COLO668 (cell line): ENCODE results near the gene DUSP12.
"Not testable (repeated sequence)": the region's sequence is repeated elsewhere in the genome, so short reads cannot be mapped to it uniquely, and the experiment has no call there.

ENCODE experiments used
- DNase-seq: peaks from one replicate; lab custom pipeline; 2025; ENCODE audit not compliant: unreplicated experiment; lab: John Stamatoyannopoulos, UW

The DUSP12 gene

DNA sequence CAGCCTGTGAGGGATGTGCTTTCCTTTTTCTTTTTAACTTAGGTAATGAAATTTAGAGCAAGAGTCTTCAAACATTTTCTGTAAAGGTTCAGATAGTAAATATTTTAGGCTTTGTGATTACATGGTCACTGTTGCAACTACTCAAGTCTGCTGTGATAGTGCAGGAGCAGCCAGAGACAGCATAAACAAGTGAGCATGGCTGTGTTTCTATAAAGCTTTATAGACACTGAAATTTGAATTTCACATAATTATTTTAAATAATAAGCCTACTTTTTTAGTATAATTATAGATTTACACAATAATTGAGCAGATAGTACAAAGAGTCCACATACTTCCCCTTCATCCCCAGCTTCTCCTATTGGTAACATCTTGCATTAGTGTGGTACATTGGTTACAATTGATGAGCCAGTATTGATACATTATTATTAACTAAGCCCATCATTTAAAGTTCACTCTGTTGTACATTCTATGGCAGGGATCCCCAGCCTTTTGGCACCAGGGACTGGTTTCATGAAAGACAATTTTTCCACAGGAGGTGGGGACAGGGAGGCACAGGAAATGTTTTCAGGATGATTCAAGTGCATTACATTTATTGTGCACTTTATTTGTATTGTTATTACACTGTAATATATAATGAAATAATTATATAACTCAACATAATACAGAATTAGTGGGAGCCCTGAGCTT, 19.5 kb downstream of the DUSP12 start:
- DNase-seq, result no peak

DNA sequence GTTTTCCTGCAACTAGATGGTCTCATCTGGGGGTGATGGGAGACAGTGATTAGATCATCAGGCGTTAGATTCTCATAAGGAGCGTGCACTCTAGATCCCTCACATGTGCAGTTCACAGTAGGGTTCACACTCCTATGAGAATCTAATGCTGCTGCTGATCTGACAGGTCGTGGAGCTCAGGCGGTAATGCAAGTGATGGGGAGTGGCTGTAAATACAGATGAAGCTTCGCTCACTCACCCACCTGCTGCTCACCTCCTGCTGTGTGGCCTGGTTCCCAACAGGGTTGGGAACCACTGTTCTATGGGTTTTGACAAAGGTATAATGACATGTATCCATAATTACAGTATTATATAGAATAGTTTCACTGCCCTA, 20.1 kb downstream of the DUSP12 start:
- DNase-seq, result not testable (repeated sequence)

DNA sequence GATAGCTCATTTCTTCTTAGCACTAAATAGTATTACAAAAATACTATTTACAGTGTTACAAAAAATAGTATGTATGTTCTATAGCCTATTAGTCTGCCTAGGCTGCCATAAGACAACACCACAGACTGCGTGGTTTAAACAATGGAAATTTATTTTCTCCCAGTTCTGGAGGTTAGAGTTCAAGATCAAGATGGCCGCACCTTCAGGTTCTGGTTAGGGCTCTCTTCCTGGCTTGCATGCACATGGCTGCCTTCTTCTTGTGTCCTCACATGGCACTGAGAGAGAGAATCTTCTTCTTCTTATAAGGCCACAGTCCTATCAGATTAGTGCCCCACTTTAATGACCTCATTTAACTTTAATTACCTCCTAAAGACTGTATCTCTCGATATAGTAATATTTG, 20.7 kb downstream of the DUSP12 start:
- DNase-seq, result no peak

DNA sequence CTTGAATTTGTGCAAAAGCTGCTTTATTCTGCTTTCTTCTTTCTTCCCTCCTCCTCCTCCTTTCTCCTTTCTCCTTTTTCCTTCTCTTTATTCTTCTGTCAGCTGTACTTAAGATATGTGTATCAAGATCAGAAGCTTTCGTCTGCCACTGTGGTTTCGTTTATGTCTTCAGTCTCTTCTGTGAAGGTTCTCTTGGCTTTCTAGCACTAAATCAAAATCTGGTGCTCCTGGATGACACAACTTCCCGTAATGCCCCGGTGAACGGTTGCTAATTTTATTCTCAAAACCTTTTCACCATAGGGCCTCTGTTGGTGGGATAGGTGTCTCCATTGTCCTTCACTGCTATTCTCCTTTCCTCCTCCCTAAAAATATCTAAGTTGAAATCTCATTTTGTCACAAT, 21.6 kb downstream of the DUSP12 start:
- DNase-seq, result no peak

DNA sequence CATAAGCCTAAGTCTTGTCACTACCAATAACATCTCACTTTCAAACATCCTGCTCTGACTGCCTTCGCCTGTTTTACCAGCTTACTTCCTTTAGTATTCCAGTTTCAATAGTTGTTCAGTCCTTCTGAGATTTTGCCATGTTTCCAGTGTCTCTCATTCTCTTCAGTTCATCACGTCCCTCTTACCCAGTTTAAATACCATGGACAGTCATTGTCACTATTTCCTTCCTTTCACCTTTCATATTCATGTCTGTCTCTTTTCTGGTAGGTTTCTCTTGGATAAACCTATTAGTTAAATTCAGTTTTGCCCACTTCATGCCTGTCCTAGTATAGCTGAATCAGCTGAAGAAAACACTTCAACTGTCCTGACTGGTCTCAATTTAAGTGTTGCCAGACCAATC, 22.4 kb downstream of the DUSP12 start:
- DNase-seq, result no peak

DNA sequence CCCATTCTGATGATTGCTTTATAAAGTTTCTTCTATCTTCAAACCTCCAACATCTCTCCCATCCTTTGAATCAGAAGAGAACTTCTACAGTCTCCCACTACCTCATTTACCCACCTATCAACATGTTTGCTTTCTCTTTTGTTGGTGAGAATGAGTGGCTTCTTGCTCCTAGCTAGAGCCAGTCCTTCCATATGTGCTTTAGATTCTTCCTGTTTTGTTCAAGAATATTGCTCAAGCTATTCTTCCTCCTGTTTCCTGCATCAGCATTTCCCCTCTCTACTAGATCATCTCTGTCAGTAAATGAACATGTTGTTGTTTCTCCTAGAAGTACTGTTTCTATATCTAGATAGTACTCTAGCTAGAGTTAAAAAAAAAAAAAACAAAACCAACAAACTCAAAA, 22.8 kb downstream of the DUSP12 start:
- DNase-seq, result no peak

DNA sequence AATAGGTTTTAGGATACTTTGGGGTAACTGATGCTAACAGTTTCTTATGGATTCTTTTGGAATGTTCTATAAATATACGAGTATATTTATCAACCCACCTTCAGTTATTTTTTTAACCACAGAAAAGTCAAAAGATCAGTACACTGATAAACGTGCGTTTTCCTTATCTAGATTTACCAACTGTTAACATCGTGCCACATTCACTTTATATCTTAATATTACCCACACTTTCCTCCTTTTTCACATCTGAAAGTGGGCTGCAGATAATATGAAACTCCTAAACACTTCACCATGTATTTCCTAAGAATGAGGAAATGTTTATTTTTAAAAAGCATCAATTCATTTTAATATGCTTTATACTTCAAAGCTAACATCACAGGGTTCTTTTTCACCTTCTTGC, 24.2 kb downstream of the DUSP12 start:
- DNase-seq, result no peak

DNA sequence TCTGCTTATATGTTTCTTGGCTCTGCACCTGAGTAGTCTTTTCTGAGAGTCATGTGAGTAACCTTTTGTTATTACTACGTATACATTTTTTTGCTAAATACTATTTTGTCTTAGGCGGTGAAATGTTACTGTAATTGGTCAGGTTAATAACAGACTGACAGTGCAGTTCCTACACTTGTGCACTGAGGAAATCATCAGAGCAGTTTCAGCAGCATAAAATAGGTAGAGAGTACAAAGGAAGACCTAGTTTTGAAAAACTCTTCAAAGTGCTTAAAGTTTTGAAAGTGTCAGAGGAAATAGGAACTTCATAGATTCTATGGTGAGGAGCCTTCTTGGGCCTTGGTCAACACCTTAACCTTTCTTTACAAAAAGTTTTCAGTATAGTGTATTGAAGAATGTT, 27.7 kb downstream of the DUSP12 start:
- no peak for DNase-seq

DNA sequence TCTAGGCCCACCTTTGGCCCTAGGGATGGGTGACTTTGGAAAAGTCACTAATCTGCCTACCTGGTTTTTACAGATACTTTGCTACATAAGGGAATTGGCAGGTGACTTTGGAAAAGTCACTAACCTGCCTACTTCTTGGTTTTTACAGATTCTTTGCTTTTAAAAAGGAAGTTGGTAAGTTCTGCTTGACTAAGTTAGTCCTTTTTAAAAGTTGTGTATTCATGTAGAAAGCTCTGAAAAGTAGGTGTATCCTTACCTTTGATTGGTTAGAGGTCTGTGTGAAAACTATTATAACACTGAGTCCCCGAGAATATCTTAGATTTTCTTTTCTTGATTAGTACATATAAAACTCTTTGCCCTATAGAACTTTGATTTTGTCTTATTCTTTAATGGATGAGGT, 28.9 kb downstream of the DUSP12 start:
- DNase-seq, result no peak

DNA sequence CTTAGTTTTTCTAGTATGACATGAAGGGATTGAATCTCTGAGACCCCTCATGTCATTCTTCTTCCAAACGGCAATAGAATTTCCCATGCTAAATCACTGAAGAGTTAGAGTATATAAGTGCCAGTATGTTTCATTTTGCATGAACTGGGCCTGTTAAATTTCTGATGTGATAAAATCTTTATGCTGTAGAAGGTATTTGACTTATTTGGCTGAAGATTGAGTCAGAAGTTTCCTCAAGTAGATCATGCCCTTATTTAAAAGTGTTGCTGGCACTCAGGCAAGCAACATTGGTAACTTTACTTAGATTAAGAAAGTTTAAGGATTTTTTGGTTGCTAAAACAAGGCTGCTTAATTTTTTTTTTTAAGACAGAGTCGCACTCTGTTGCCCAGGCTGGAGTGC, 29.8 kb downstream of the DUSP12 start:
- no peak for DNase-seq

DNA sequence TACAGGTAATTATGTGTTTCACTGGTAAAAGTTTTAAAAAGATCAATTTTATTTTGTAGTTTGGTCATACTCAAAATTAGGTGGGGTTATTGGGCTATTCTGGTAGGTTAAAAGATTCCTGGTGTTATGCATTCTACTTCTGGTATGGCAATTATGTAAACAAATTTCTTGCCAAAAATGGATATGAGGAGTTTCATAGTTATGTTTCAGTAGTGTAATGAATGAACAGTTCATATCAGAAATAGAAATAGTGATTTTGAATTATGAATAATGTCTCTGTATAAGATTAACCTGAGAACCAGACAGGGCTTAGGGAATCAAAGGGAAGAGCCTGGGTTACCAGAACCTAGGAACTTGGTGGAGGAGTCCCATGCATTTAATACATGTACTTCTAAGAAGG, 32.4 kb downstream of the DUSP12 start:
- no peak for DNase-seq

DNA sequence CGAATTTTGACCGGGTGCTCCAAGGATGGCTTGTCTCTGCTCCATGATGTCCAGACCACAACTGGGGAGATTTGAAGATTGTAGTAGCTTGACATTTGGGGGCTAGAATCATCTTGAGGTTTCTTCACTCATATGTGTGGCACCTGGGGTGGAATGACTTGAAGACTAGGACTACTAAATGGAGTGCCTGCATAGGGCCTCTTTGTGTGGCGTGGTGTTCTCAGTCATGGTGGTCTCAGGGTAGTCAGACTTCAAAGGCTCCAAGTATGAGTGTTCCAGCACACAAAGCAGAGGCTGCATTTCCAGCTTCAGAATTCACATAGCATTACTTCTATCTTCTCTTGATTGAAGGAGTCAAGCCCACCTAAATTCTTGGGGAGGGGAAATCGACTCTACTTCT, 33.3 kb downstream of the DUSP12 start:
- no peak for DNase-seq

DNA sequence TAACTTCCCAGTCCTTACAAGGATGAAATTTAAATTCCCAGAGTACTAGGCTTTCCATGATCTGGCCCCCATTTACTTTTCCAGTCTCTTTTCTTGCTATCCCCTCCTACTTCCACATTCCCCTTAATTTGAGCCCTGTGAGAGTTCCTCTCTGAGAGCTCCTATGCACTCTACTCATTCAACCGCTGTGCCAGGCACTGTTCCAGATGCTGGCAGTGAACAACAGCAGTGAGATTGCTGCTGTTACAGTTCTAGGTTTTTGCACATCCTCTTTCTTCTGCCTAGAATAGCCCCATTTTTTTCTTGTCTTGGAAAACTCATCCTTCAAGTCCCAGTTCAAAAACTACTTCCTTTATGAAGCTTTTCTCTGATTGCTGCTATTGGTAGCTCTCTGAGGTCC, 35.4 kb downstream of the DUSP12 start:
- no peak for DNase-seq

DNA sequence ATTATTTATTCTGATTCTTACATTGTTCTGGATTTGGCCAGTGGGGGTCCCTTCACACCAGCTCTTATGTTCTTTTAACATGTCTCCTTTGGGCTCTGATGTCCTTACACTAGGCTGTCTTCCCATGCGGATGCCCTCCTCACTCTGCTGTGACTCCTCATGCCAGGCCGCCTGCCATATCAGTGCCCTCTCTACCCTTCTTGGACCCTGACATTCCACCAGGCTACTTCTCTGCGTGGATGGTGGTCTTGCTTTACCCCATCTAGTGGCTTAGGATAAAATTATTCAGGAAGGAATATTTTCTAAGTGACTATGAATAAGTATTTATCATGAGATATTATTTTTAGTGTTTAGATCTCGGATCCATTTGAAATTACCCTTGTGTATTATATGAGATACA, 37.8 kb downstream of the DUSP12 start:
- DNase-seq, result no peak

DNA sequence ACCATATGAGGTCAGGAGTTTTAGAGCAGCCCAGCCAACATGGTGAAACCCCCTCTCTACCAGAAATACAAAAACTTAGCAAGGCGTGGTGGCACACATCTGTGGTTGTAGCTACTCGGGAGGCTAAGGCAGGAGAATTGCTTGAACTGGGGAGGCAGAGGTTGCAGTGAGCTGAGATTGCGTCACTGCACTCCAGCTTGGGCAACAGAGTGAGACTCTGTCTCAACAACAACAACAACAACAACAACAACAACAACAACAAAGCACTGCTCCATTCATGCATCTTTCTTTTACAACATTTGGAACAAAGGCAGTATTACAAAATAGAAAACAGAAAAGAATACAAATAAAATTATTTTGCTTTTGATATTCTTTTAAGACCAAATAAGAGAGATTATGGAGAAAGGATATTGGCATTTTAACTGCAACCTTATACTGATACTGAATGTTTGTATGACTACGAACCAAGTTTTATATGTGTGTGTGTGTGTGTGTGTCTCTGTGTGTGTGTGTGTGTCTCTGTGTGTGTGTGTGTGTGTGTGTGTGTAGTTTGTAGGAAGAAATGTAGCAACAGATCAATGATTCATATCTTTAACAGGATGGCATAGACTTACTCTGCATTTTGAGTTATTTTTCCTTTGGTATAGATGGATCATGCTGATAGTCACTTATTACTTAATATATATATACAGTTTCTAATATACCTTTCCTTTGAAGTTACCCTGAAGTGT, 41.2 kb downstream of the DUSP12 start:
- DNase-seq, result no peak

DNA sequence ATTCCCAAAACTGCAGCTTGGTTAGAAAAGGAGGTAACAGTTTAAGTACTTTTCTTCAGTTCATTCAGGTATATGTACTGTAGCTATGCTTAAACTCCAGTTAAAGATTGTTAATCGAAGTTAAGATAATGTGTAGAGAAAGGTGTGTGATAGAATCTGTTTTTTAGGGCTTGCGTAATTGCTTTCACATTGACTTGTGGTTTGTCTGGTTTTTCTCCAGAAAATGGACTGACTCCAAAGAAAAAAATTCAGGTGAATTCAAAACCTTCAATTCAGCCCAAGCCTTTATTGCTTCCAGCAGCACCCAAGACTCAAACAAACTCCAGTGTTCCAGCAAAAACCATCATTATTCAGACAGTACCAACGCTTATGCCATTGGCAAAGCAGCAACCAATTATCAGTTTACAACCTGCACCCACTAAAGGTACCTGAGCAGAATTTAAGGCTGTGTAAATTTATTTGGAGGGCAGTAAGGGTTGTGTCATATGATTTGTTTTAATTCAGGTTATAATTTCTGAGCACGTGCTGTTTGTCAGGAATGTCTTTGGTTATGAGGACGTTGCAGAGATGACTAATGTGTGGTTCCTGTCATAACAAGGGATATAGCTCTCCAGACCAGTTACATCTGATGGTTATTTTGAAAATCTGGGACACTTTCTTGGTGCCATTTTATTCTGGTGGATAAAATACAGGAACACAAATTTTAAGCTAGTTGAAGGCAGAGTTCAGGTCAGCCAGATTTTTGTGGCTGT, 42.5 kb downstream of the DUSP12 start:
- DNase-seq, result no peak

DNA sequence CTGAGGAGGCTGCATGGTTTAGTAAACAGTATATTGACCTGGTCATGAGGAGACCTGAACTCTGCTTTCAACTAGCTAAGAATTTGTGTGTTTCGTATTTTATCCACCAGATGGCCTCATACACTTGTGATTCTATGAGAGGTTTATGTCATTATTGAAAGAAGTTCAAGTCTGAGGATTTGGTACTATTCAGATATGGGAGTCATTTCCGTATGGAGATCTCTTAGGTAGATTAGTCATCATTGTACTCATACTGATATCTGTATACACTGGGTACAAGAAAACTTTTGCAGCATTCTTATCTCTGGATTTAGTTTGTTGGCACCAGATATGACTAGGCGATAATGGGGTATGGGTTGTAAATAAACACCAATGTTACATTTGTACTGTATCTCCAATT, 43.2 kb downstream of the DUSP12 start:
- DNase-seq, result no peak

DNA sequence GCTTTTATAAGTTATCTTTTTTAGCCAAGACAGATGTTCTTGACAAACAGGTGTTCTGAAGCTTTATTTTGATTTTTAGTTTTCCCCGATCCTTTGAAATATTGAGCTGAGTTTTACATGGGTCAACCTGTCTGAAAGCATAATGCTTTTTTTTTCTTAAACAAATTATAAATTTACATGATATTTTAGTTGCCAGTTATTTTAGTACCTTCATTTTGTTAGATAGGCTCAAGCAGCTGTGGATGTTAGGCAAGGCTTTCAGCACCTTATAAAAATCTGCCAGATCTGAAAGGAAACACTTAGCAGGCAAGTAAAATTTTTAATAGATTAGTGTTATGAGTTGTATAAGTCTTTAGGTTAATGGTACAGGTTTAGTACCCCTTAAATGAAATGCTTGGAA, 50.2 kb downstream of the DUSP12 start:
- no peak for DNase-seq

DNA sequence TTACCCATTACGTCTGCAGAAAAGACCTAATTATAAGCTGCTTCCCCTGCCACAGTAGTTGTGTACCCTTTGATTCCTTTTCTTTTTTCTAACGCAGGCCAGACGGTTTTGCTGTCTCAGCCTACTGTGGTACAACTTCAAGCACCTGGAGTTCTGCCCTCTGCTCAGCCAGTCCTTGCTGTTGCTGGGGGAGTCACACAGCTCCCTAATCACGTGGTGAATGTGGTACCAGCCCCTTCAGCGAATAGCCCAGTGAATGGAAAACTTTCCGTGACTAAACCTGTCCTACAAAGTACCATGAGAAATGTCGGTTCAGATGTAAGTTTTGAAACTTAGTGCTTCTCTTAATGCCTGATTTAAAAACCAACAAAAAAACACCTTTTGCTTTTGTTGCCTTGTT, 52.4 kb downstream of the DUSP12 start:
- no peak for DNase-seq

DNA sequence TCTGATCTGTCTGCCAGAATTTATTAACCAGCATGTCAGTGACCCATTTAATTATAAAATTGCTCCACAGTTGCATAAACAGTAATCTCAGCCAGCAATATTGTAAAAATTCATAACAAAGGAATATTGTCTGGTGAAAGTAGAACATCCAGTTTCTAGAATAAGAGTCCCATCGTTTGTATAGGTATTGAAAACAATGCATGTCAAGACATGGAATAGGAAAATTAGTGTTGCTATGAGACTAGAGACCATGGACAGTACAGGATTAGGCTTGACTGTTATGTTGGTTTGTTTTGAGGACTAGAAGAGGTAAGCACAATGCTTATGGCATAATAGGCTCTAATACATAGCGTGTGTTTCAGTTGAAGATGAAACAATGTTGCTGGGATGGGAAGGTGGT, 53.6 kb downstream of the DUSP12 start:
- DNase-seq, result no peak

DNA sequence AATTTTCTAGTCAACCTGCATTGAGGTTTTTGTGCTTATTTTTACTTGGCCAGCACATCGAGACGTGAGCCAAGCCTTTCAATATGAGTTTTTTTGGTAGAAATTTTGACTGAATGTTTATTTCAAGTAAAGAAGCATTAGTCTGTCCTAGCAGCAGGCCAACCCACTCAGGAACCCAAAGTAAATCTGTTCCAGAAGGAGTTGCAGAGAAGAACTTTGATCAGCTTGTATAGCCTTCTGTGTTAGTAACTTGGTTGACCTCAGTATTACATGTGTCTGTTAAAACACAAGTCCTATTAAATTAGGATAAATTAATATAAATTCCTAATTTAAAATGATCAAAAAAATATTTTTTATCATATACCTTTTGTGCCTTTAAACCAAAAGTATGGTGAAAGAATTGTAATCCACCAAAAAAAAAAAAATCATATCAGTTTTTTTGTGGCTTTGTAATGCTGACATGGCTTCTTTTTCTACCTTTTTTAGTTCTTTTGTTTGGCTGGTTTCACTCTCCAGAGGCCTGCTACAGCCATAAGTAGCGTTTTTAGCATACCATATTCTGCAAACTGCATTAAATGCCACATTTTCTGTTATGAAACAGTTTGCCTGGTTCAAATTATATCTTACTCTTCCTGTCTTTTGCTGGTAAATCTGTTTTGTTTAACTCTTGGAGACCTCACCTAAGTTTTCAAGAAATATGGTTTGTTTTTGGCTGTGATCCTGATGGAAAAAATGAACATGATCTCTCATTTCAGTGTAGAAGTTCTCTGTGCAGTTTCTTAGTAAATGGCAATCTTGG, 56.0 kb downstream of the DUSP12 start:
- no peak for DNase-seq
